GM19193 (cell line): Measurements from ENCODE around the gene LRRC52.

Experiments
- POLR2A ChIP-seq: IDR thresholded peaks from 4 replicates; pipeline ENCODE4 v1.6.1; 2011; ENCODE audit not compliant: insufficient read depth, insufficient read length; ENCODE audit errors: extremely low read depth

Gene LRRC52

GRCh38 chr1:165543532-165544438, at the start of gene LRRC52:
Gene LRRC52, plus strand, starts transcription at chr1:165544000. Its CDS starts 297 bp downstream, at chr1:165544297.
- no peak for TF ChIP-seq POLR2A

GRCh38 chr1:165494949-165495857, 48.6 kb upstream of the LRRC52 start:
- no peak for TF ChIP-seq POLR2A

- TF ChIP-seq POLR2A: no peak
These were observed 48.0 kb upstream of the LRRC52 start for GRCh38 chr1:165495858-165496205.

- TF ChIP-seq POLR2A: no peak
These were observed 47.3 kb upstream of the LRRC52 start for GRCh38 chr1:165496501-165496900.

- TF ChIP-seq POLR2A: no peak
These were observed 46.5 kb upstream of the LRRC52 start for GRCh38 chr1:165497069-165498013.

GRCh38 chr1:165501330-165501969, 42.4 kb upstream of the LRRC52 start:
- no peak for TF ChIP-seq POLR2A

GRCh38 chr1:165501970-165502348, 41.8 kb upstream of the LRRC52 start:
- no peak for TF ChIP-seq POLR2A

- no peak for TF ChIP-seq POLR2A
These were observed 36.2 kb upstream of the LRRC52 start for GRCh38 chr1:165507570-165507969.

GRCh38 chr1:165508291-165508690, 35.5 kb upstream of the LRRC52 start:
- no peak for TF ChIP-seq POLR2A

- TF ChIP-seq POLR2A: no peak
These were observed 31.0 kb upstream of the LRRC52 start for GRCh38 chr1:165512816-165513215.

- no peak for TF ChIP-seq POLR2A
These were observed 27.3 kb upstream of the LRRC52 start for GRCh38 chr1:165516469-165516868.

GRCh38 chr1:165520646-165521045, 23.2 kb upstream of the LRRC52 start:
- TF ChIP-seq POLR2A: no peak

- TF ChIP-seq POLR2A: no peak
These were observed 19.0 kb upstream of the LRRC52 start for GRCh38 chr1:165524639-165525285.
